PC-3 (cell line): ENCODE results near the gene SNTN. TPM values are rescaled to one million over a fixed set of nuclear protein-coding genes. Genes with fewer than 3 reads are reported as not detected.

Experiments used
- ATAC-seq: fragments of 200-7000 bp; cut with Tn5 transposase; 2 replicates; pipeline ENCODE4 v1.9.1; 2020; ENCODE audit warnings: mild to moderate bottlenecking, moderate library complexity
- BruUV-seq: library from RNA; stranded (reverse); fragments of 400-500 nt; replicated peaks from 2 replicates; lab custom pipeline; 2021; lab: Mats Ljungman, UMichigan
- CTCF ChIA-PET: fragments of 300-600 bp; sonication (Branson Sonifier 250); formaldehyde crosslinking; loops from one replicate; lab custom pipeline; 2022; ENCODE audit warnings: antibody characterized with exemption; lab: Charles Lee
- POLR2A ChIA-PET: fragments of 300-600 bp; sonication (Branson Sonifier 250); formaldehyde crosslinking; loops from one replicate; lab custom pipeline; 2022; ENCODE audit warnings: antibody characterized with exemption; ENCODE audit not compliant: unreplicated experiment; lab: Charles Lee
- DNase-seq: peaks from one replicate; pipeline ENCODE4 v3.0.0-alpha.2; 2015
- H2AFZ ChIP-seq: fragments of 300-600 bp; sonication (generic); 2 replicates; pipeline ENCODE4 v1.6.0; 2016; ENCODE audit warnings: antibody characterized with exemption, low read length
- H3F3A ChIP-seq: fragments of 300-600 bp; sonication (generic); one replicate; pipeline ENCODE4 v1.6.0; 2017; ENCODE audit warnings: antibody characterized with exemption, low read length, control low read depth, mild to moderate bottlenecking; ENCODE audit not compliant: unreplicated experiment
- H3K27ac ChIP-seq: fragments of 300-600 bp; sonication (generic); 2 replicates; pipeline ENCODE4 v1.5.1; 2016; ENCODE audit warnings: mild to moderate bottlenecking, low read length
- H3K27me3 ChIP-seq: fragments of 300-600 bp; sonication (generic); 2 replicates; pipeline ENCODE4 v1.6.1; 2016; ENCODE audit warnings: low read length, mixed read lengths
- H3K36me3 ChIP-seq: fragments of 300-600 bp; sonication (generic); 2 replicates; pipeline ENCODE4 v1.6.1; 2016; ENCODE audit warnings: low read depth, mixed run types, low read length, mixed read lengths
- H3K4me1 ChIP-seq: fragments of 300-600 bp; sonication (generic); 2 replicates; pipeline ENCODE4 v1.5.1; 2016; ENCODE audit warnings: low read length; ENCODE audit not compliant: insufficient read depth
- H3K4me2 ChIP-seq: fragments of 300-600 bp; sonication (generic); 2 replicates; pipeline ENCODE4 v1.6.0; 2016; ENCODE audit warnings: low read length
- H3K4me3 ChIP-seq: fragments of 300-600 bp; sonication (generic); 2 replicates; pipeline ENCODE4 v1.5.1; 2016; ENCODE audit warnings: mild to moderate bottlenecking, low read length, mixed read lengths
- H3K79me2 ChIP-seq: fragments of 300-600 bp; sonication (generic); 2 replicates; pipeline ENCODE4 v1.6.1; 2017; ENCODE audit warnings: low read length, mixed read lengths
- H3K9ac ChIP-seq: fragments of 300-600 bp; sonication (generic); 2 replicates; pipeline ENCODE4 v1.6.0; 2016; ENCODE audit warnings: mild to moderate bottlenecking, low read length
- H3K9me2 ChIP-seq: fragments of 300-600 bp; sonication (generic); replicated peaks from 2 replicates; pipeline ENCODE4 v1.6.1; 2016; ENCODE audit warnings: mixed run types, low read length, mixed read lengths
- H3K9me3 ChIP-seq: fragments of 300-600 bp; sonication (generic); 2 replicates; pipeline ENCODE4 v1.6.1; 2016; ENCODE audit warnings: low read length, mixed read lengths
- H4K20me1 ChIP-seq: fragments of 300-600 bp; sonication (generic); 2 replicates; pipeline ENCODE4 v1.6.1; 2016; ENCODE audit warnings: low read length, mixed read lengths
- CTCF ChIP-seq: fragments of 300-600 bp; sonication (generic); conservative IDR thresholded peaks from 2 replicates; pipeline ENCODE4 v1.5.1; 2017; ENCODE audit warnings: antibody characterized with exemption, low read depth, mild to moderate bottlenecking, low read length
- EZH2 ChIP-seq: fragments of 300-600 bp; sonication (generic); IDR thresholded peaks from one replicate; pipeline ENCODE4 v1.6.1; 2017; ENCODE audit warnings: antibody characterized with exemption, mild to moderate bottlenecking, low read length; ENCODE audit not compliant: unreplicated experiment
- EZH2phosphoT487 ChIP-seq: fragments of 300-600 bp; sonication (generic); IDR thresholded peaks from 2 replicates; pipeline ENCODE4 v1.6.1; 2018; ENCODE audit warnings: mild to moderate bottlenecking, antibody characterized with exemption, low read length, borderline replicate concordance
- intact Hi-C: fragments of 100-400 bp; cut with micrococcal nuclease; formaldehyde crosslinking; loops from 2 replicates; pipeline ENCODE4 v1.9.0; 2023
- total RNA-seq: library from RNA; depleted of rRNA; stranded (reverse); fragments of >200 nt; gene quantifications from 2 replicates; pipeline ENCODE4 v1.2.3, GENCODE V29; 2014

Gene SNTN
- total RNA-seq, 1 experiment from 2014 or later = not detected

- no TSS peak for BruUV-seq
- H3K4me3 ChIP-seq = no peak overlapping the region
- no peaks in the 10 kb centered on the region for H4K20me1 ChIP-seq
- no peaks in the 10 kb centered on the region for H3K79me2 ChIP-seq
- H3K9ac ChIP-seq = no peak overlapping the region
- no peaks in the 10 kb centered on the region for H3K27me3 ChIP-seq
- ChIA-PET CTCF (no interaction called here), POLR2A (no interaction called here)
- no peak overlapping the region for H2AFZ ChIP-seq
- H3K4me1 ChIP-seq = no peaks in the 10 kb centered on the region
- intact Hi-C loops = no loop called here
- no peaks in the 10 kb centered on the region for H3K9me2 ChIP-seq
- ATAC-seq (no peak), DNase-seq (no peak)
- no peak overlapping the region for H3K27ac ChIP-seq
- no peak for TF ChIP-seq CTCF
- TF ChIP-seq EZH2phosphoT487 = no peak
- no peaks in the 10 kb centered on the region for H3F3A ChIP-seq
- H3K9me3 ChIP-seq = no peaks in the 10 kb centered on the region
- no peaks in the 10 kb centered on the region for H3K36me3 ChIP-seq
- H3K4me2 ChIP-seq = no peak overlapping the region
These were observed 40.9 kb downstream of the SNTN start for GRCh38 chr3:63693351-63693750.

GRCh38 chr3:63705092-63705645 is 52.7 kb downstream of the SNTN start:
- no TSS peak for BruUV-seq
- H3K27me3 ChIP-seq = no peaks in the 10 kb centered on the region
- H3K9me2 ChIP-seq = no peaks in the 10 kb centered on the region
- no peaks in the 10 kb centered on the region for H4K20me1 ChIP-seq
- intact Hi-C loops = no loop called here
- no peak overlapping the region for H3K9ac ChIP-seq
- no peaks in the 10 kb centered on the region for H3K4me1 ChIP-seq
- H3K36me3 ChIP-seq = no peaks in the 10 kb centered on the region
- no peak overlapping the region for H3K4me2 ChIP-seq
- H3F3A ChIP-seq = no peaks in the 10 kb centered on the region
- ATAC-seq (no peak), DNase-seq (no peak)
- H3K9me3 ChIP-seq = no peaks in the 10 kb centered on the region
- ChIA-PET CTCF (no interaction called here), POLR2A (no interaction called here)
- no peak overlapping the region for H3K27ac ChIP-seq
- no peak overlapping the region for H2AFZ ChIP-seq
- H3K4me3 ChIP-seq = no peak overlapping the region
- H3K79me2 ChIP-seq = no peaks in the 10 kb centered on the region
- no peak for TF ChIP-seq CTCF
- no peak for TF ChIP-seq EZH2
- TF ChIP-seq EZH2phosphoT487 = no peak

GRCh38 chr3:63706321-63707085 is 54.0 kb downstream of the SNTN start:
- Histone ChIP-seq H3K4me3 (no peak overlapping the region), H3K36me3 (no peaks in the 10 kb centered on the region), H3K9ac (no peak overlapping the region), H2AFZ (no peak overlapping the region), H4K20me1 (no peaks in the 10 kb centered on the region), H3K27ac (no peak overlapping the region), H3K4me1 (no peaks in the 10 kb centered on the region), H3K9me2 (no peaks in the 10 kb centered on the region), H3F3A (no peaks in the 10 kb centered on the region), H3K27me3 (no peaks in the 10 kb centered on the region), H3K4me2 (no peak overlapping the region), H3K79me2 (no peaks in the 10 kb centered on the region), H3K9me3 (no peaks in the 10 kb centered on the region)
- intact Hi-C loops = no loop called here
- ATAC-seq (no peak), DNase-seq (no peak)
- ChIA-PET POLR2A (no interaction called here), CTCF (no interaction called here)
- no peak for TF ChIP-seq EZH2
- TF ChIP-seq CTCF = no peak
- no peak for TF ChIP-seq EZH2phosphoT487
- BruUV-seq = no TSS peak
